ENCODE measurements around the gene ERO1B. TPM values are rescaled to one million over a fixed set of nuclear protein-coding genes. Genes with fewer than 3 reads are reported as not detected.

The ERO1B gene
- total and polyA plus RNA-seq, 2 of the 13 experiments (the other 11 are each of a cell fraction or from before 2014, with no cell fraction given), result 1.6 to 2.1 TPM

DNA sequence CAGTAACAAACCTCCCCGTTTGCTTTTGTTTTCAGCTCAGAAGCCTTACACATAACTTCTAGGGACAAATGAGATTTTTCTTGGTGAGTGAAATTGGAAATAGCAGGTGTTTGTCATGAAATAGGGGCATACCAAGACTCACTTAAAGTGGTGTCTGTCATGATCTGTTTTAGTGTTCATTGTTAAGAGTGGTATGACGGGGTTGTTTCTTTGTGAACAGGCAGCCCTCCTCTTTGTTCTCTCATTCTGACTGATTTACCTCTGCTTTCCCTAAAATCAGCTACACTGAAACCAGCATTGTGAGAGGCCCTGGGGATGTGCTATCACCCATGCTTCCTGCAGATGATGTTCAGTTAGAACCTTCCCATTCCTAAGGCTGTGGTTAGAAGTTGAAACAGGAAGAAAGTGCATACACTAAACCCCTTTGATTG lies 2.5 kb upstream of the ERO1B start:
- FAIRE-seq (no peak), DNase-seq (ENCODE audit: low spot score) (no peak), ATAC-seq (no peak)
- POLR2A ChIA-PET, result no interaction called here
- intact Hi-C loops (cut with micrococcal nuclease; ENCODE audit: unreplicated experiment), result loop anchor here (5.0 kb wide), 2 partner anchors 208 to 248 kb away; no protein-coding TSS in a partner anchor
- Histone ChIP-seq H3K79me2 (ENCODE audit: insufficient read depth, low read length) (no peaks in the 10 kb centered on the region), H4K20me1 (ENCODE audit: insufficient read depth, low read length) (no peaks in the 10 kb centered on the region), H3K9ac (ENCODE audit: insufficient read depth, low read depth, low read length) (no peak overlapping the region), H3K4me1 (ENCODE audit: insufficient read depth, low read length) (peaks cover 17% of the 10 kb centered on the region), H3K27me3 (ENCODE audit: control insufficient read depth in 1 of 2, insufficient read depth in 2 of 2, low read length in 2 of 2) (peaks cover 4 to 22% of the 10 kb centered on the region in 2 experiments; a peak in 3 of 5 replicates), H3K9me3 (ENCODE audit: low read length) (no peaks in the 10 kb centered on the region), H2AFZ (ENCODE audit: low read length) (no peak overlapping the region), H3K27ac (ENCODE audit: extremely low read length, insufficient read depth, low read length) (no peak overlapping the region), H3K4me3 (replicated peaks in 1 of 3; ENCODE audit: insufficient read depth in 1 of 3, low read depth in 2 of 3, low read length in 3 of 3) (no peak overlapping the region), H3K36me3 (replicated peaks in 1 of 2; ENCODE audit: control insufficient read depth in 1 of 2, insufficient read depth in 2 of 2, low read length in 2 of 2) (no peaks in the 10 kb centered on the region), H3K4me2 (ENCODE audit: low read depth, low read length) (no peak overlapping the region)
- no TSS peak for BruUV-seq (replicated peaks)
- CTCF ChIA-PET (ENCODE audit: low intra/inter-chr PET ratio, low total read pairs), result no interaction called here
- WGBS (ENCODE audit: low lambda C conversion rate), result 6% methylated on average over 2 of the region's 2 CpGs
- no peak for TF ChIP-seq HNRNPH1 (optimal IDR thresholded peaks at IDR 0.05; ENCODE audit: low read depth, low read length)
- no peak for TF ChIP-seq ZC3H13 (CRISPR knock-in tag; IDR thresholded peaks at IDR 0.05)
- no peak for TF ChIP-seq ZNF644 (CRISPR knock-in tag; IDR thresholded peaks at IDR 0.05; ENCODE audit: low read depth)
- no peak for TF ChIP-seq NPAS2 (CRISPR knock-in tag; IDR thresholded peaks at IDR 0.05; ENCODE audit: borderline replicate concordance)
- no peak for TF ChIP-seq CENPT (CRISPR knock-in tag; IDR thresholded peaks at IDR 0.05; ENCODE audit: low read depth)
- TF ChIP-seq KMT2A (CRISPR knock-in tag; IDR thresholded peaks at IDR 0.05), result no peak
- TF ChIP-seq, protein P1, sequence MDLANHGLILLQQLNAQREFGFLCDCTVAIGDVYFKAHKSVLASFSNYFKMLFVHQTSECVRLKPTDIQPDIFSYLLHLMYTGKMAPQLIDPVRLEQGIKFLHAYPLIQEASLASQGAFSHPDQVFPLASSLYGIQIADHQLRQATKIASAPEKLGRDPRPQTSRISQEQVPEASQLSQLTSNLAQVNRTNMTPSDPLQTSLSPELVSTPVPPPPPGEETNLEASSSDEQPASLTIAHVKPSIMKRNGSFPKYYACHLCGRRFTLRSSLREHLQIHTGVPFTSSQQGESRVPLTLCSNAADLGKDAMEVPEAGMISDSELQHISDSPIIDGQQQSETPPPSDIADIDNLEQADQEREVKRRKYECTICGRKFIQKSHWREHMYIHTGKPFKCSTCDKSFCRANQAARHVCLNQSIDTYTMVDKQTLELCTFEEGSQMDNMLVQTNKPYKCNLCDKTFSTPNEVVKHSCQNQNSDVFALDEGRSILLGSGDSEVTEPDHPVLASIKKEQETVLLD (CRISPR knock-in tag; IDR thresholded peaks at IDR 0.05; ENCODE audit: low read depth), result no peak
- TF ChIP-seq ZSCAN30 (CRISPR knock-in tag; IDR thresholded peaks at IDR 0.05), result no peak
- no peak for TF ChIP-seq ZFP37 (CRISPR knock-in tag; IDR thresholded peaks at IDR 0.05; ENCODE audit: borderline replicate concordance)
- no peak for TF ChIP-seq ZC3H4 (CRISPR knock-in tag; IDR thresholded peaks at IDR 0.05; ENCODE audit: borderline replicate concordance)
- in situ Hi-C loops (cut with HindIII; ENCODE audit: extremely low pct_ligation_motif_present, low pct_unique_long_range_greater_than_20kb), result no loop called here
